HG03159 (cell line): ENCODE results near the gene SNCG.
"Not testable (repeated sequence)": the region's sequence is repeated elsewhere in the genome, so short reads cannot be mapped to it uniquely, and the experiment has no call there.

Source experiments
- ATAC-seq: cut with Tn5 transposase; IDR thresholded peaks from one replicate; pipeline ENCODE4 v1.9.1; 2021; ENCODE audit warnings: mild to moderate bottlenecking, moderate library complexity; ENCODE audit not compliant: unreplicated experiment

Gene SNCG

GRCh38 chr10:86972613-86973380, 14.4 kb downstream of the SNCG start:
- ATAC-seq, result no peak

- ATAC-seq, result no peak
Observed at GRCh38 chr10:86974484-86974883, 16.1 kb downstream of the SNCG start.

GRCh38 chr10:86976362-86977056, 18.1 kb downstream of the SNCG start:
- ATAC-seq, result no peak

DNA sequence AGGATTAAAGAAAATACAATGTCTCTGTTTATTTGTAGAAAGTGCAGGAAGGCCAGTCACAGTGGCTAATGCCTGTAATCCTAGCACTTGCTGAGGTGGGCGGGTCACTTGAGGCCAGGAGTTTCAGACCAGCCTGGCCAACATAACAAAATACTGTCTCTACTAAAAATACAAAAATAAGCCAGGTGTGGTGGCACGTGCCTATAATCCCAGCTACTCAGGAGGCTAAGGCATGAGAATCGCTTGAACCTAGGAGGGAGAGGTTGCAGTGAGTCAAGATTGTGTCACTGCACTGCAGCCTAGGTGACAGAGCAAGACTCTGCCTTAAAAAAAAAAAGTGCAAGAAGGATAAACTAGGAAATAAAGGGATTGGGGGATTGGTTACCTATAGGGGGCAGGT, 20.1 kb downstream of the SNCG start:
- ATAC-seq, result not testable (repeated sequence)

DNA sequence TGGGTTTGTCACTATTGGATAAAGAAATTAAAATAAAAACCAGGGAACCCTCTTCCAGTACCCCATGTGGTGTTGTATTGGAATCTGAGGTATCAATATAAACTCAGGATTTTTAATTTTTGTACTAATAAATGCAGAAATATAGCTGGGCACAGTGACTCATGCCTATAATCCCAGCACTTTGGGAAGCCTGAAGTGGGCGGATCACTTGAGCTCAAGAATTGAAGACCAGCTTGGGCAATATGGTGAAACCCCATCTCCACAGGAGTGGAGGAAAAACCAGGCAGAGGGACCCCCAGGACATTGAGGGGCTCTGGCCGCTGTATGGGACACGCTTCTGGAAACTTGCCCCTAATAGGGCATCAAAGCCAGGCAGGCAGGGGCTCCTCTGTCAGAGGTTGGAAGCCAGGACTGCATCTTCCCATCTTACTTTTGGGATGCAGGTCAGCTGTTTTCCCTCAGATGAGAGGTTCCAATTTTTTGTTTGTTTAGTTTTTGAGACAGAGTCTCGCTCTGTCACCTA, 21.0 kb downstream of the SNCG start:
- no peak for ATAC-seq

- no peak for ATAC-seq
Observed at GRCh38 chr10:86979977-86980448, 21.6 kb downstream of the SNCG start.

DNA sequence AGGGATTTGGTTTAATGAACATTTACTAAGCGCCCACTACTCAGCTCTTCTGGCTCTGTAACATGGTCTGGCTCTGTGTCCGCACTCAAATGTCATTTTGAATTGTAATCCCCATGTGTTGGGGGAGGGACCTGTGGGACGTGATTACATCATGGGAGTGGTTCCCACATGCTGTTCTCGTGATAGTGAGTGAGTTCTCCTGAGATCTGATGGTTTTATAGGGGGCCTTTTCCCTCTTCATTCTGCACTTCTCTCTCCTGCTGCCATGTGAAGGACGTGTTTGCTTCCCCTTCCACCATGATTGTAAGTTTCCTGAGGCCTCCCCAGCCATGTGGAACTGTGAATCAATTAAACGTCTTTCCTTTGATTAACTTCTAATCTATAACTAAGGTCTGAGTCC, 22.6 kb downstream of the SNCG start:
- ATAC-seq, result not testable (repeated sequence)

DNA sequence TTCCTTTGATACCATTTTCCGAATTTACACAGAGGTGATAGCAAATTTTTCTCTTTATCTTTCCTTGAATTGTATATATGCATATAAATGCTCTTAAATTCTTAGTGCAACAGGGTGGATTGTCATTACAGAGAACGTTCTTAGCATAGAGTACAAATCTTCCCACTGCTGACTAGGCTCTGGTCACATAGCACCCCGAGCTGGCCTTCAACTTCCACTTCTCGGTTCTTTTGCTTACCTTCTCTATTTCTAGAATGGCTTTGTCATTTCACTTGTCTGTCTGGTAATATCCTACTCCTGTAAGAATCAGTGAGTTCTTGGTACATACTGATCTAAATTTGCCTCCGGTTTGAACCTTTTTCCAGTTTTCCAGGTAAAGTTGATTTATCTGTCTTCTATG, 23.3 kb downstream of the SNCG start:
- no peak for ATAC-seq

DNA sequence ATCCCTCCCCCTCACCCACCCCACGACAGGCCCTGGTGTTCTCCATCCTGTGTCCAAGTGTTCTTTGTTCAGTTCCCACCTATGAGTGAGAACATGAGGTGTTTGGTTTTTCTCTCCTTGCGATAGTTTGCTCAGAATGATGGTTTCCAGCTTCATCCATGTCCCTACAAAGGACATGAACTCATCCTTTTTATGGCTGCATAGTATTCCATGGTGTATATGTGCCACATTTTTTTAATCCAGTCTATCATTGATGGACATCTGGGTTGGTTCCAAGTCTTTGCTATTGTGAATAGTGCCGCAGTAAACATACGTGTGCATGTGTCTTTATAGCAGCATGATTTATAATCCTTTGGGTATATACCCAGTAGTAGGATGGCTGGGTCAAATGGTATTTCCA, 26.1 kb downstream of the SNCG start:
- ATAC-seq, result not testable (repeated sequence)

GRCh38 chr10:86988520-86988919, 30.1 kb downstream of the SNCG start:
- no peak for ATAC-seq

DNA sequence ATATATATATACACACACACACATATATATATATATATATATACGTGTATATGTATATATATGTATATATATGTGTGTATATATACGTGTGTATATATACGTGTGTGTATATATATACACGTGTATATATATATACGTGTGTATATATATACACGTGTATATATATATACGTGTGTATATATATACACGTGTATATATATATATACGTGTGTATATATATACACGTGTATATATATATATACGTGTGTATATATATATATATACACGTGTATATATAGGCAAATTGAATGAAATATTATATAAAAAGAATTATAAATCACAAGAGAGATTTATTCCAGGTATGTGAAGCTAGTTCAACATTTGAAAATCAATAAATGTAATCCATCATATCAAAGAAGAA, 33.0 kb downstream of the SNCG start:
- not testable (repeated sequence) for ATAC-seq

- no peak for ATAC-seq
Observed at GRCh38 chr10:86992456-86992855, 34.1 kb downstream of the SNCG start.

- no peak for ATAC-seq
Observed at GRCh38 chr10:86992929-86993328, 34.5 kb downstream of the SNCG start.

DNA sequence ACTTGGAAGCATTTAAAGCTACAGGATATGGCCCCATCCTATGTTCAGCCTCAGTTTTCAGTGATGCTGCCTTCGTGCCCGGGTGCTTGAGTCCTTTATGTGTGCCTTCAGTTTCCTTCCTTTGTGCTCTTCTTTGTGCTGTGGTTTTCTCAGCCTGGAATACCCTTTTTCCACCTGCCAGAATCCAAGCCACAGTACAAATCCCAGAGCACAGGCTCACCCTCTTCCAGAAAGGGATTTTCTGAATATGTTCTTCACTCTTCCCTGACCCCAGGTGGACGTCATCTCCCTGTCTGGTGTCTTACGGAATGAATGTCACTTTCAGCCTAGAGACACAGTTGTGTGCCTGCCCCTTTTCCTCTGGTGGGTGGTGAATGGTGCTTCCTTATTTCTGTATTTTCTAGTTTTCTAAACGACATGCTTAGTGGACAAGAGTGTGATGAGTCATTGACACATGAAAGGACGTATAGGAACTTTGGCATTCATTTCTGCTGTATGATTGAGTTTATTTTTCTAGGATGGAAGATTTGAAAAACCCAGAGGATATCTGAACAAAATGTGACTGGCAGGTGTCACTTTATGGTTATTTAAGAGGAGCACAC, 41.5 kb downstream of the SNCG start:
- not testable (repeated sequence) for ATAC-seq

- ATAC-seq, result no peak
Observed at GRCh38 chr10:87000491-87000890, 42.1 kb downstream of the SNCG start.

DNA sequence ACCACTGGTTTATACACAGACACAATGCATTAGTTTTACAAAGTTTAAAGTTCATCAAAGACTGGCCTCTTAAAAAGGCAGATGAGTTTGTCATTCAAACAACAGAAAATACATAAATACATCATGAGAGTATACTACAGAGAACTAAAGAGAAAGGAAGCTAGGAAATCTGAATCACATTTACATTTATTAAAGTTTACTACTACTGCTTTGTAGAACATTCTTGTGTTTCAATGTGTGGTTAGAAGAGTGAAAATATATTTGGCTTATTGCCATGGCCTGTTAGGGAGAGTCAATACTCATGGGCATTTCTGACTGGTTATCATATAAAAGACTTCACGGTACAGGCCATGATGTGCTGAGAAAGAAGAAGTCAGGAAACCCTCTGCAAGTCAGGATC, 48.7 kb downstream of the SNCG start:
- ATAC-seq, result not testable (repeated sequence)

DNA sequence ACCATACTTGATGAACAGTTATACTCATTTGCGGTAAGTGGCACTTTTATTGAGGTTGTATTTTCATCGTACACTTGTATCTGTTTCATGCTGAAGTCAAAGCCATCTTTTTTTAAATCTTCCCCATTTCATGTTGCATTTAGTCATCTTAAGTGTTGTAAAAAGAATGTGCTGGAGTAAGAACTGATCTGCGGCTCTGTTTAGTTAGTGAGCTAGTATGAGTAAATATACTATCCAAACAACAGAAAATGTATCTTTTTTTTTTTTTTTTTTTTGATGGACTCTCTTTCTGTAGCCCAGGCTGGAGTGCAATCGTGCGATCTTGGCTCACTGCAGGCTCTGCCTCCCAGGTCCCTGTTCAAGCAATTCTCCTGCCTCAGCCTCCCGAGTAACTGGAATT, 49.3 kb downstream of the SNCG start:
- ATAC-seq, result not testable (repeated sequence)

DNA sequence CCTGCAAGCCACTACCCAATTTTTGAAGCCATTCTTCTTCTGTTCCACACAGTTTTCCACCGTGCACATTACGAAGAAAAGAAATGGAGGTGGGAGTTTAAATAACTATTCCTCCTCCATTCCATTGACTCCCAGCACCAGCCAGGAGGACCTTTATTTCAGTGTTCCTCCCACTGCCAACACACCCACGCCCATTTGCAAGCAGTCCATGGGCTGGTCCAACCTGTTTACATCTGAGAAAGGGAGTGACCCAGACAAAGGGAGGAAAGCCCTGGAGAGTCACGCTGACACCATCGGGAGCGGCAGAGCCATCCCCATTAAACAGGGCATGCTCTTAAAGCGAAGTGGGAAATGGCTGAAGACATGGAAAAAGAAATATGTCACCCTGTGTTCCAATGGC, 49.9 kb downstream of the SNCG start:
- ATAC-seq, result not testable (repeated sequence)

GRCh38 chr10:87009134-87009696, 50.8 kb downstream of the SNCG start:
- ATAC-seq, result not testable (repeated sequence)
